Mammary epithelial cell (primary cell): ENCODE data around the gene ALDH1B1.

Source experiments
- EZH2 ChIP-seq: IDR thresholded peaks from 2 replicates; pipeline ENCODE4 v1.6.1; 2012; ENCODE audit warnings: low read length, inconsistent platforms, borderline replicate concordance
- TF ChIP-seq, protein P1 (sequence below), 2 donors: IDR thresholded peaks in 1 of 2; conservative IDR thresholded peaks in 1 of 2; 2 replicates each; pipeline ENCODE4 v1.5.1; 2011 to 2012; ENCODE audit warnings: inconsistent platforms in 2 of 2, low read length in 2 of 2, mild to moderate bottlenecking in 2 of 2, control low read depth in 1 of 2, low read depth in 1 of 2; ENCODE audit not compliant: insufficient read depth in 1 of 2; ENCODE audit errors: extremely low read depth in 1 of 2

- TF ChIP-seq, protein P1, sequence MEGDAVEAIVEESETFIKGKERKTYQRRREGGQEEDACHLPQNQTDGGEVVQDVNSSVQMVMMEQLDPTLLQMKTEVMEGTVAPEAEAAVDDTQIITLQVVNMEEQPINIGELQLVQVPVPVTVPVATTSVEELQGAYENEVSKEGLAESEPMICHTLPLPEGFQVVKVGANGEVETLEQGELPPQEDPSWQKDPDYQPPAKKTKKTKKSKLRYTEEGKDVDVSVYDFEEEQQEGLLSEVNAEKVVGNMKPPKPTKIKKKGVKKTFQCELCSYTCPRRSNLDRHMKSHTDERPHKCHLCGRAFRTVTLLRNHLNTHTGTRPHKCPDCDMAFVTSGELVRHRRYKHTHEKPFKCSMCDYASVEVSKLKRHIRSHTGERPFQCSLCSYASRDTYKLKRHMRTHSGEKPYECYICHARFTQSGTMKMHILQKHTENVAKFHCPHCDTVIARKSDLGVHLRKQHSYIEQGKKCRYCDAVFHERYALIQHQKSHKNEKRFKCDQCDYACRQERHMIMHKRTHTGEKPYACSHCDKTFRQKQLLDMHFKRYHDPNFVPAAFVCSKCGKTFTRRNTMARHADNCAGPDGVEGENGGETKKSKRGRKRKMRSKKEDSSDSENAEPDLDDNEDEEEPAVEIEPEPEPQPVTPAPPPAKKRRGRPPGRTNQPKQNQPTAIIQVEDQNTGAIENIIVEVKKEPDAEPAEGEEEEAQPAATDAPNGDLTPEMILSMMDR (conservative IDR thresholded peaks at IDR 0.05 in 1 of 2, IDR thresholded peaks at IDR 0.05 in 1 of 2; ENCODE audit: extremely low read depth in 1 of 2, insufficient read depth in 1 of 2, low read depth in 1 of 2, low read length in 2 of 2), result no peak
- no peak for TF ChIP-seq EZH2
Measured at GRCh38 chr9:38380872-38381534, 11.5 kb upstream of the ALDH1B1 start.
